HL-60 (cell line): Measurements from ENCODE around the gene S100A13.

Experiments
- CTCF ChIP-seq: IDR thresholded peaks from one replicate; pipeline ENCODE4 v1.5.1; 2011; ENCODE audit warnings: low read length, control low read depth, inconsistent platforms; ENCODE audit not compliant: insufficient read depth
- POLR2AphosphoS5 ChIP-seq: IDR thresholded peaks from 2 replicates; pipeline ENCODE4 v1.6.1; 2012; ENCODE audit warnings: low read depth
- REST ChIP-seq: IDR thresholded peaks from 2 replicates; pipeline ENCODE4 v1.6.1; 2012; ENCODE audit warnings: low read depth; ENCODE audit not compliant: insufficient replicate concordance

GRCh38 chr1:153626904-153627714, at the start of gene S100A13:
- TF ChIP-seq CTCF (no peak), POLR2AphosphoS5 (no peak), REST (no peak)
